B cell (primary cell): Measurements from ENCODE around the gene PTPN11. TPM values are rescaled to one million over a fixed set of nuclear protein-coding genes. Genes with fewer than 3 reads are reported as not detected.
A peak's percentile ranks its signal among the peaks of the same experiment; 100 is the strongest.
"Not testable (repeated sequence)": the region's sequence is repeated elsewhere in the genome, so short reads cannot be mapped to it uniquely, and the experiment has no call there.

ENCODE experiments used
- ATAC-seq: fragments of 200-7000 bp; cut with Tn5 transposase; one replicate; pipeline ENCODE4 v1.10.0; 2021; ENCODE audit warnings: low read depth, mild to moderate bottlenecking, moderate number of reproducible peaks, moderate library complexity
- CTCF ChIA-PET: fragments of 350-600 bp; sonication (Branson Sonifier 250); formaldehyde crosslinking; loops from one replicate; lab custom pipeline; 2021; ENCODE audit warnings: antibody characterized with exemption, inconsistent platforms; lab: Charles Lee
- POLR2A ChIA-PET: fragments of 350-600 bp; sonication (Branson Sonifier 250); formaldehyde crosslinking; loops from one replicate; lab custom pipeline; 2021; ENCODE audit warnings: antibody characterized with exemption; lab: Charles Lee
- DNase-seq: peaks from one replicate; pipeline ENCODE4 v3.0.0; 2013
- H2AFZ ChIP-seq: 2 replicates; pipeline ENCODE4 v1.6.1; 2012; ENCODE audit warnings: mild to moderate bottlenecking, low read depth, low read length; ENCODE audit not compliant: insufficient read depth, poor library complexity, severe bottlenecking
- H3K27ac ChIP-seq, 2 donors: 1 replicate in 1 of 2; 2 replicates in 1 of 2; pipeline ENCODE4 v1.5.1; 2012 to 2013; ENCODE audit warnings: low read length in 2 of 2, mild to moderate bottlenecking in 2 of 2, moderate library complexity in 1 of 2
- H3K27me3 ChIP-seq, 4 experiments: fragments of 200-600 bp in 1 of 4; sonication (generic) in 1 of 4; replicated peaks in 1 of 4; 1 replicate in 2 of 4; 2 replicates in 2 of 4; pipeline versions ENCODE4 v1.6.1 to v1.7.0; 2013 to 2016; ENCODE audit warnings: low read length in 3 of 4, mild to moderate bottlenecking in 2 of 4, mixed read lengths in 1 of 4, moderate library complexity in 1 of 4; ENCODE audit not compliant: insufficient read depth in 4 of 4, control insufficient read depth in 3 of 4; ENCODE audit errors: control extremely low read depth in 1 of 4
- H3K36me3 ChIP-seq, 2 experiments: replicated peaks in 1 of 2; 1 replicate in 1 of 2; 2 replicates in 1 of 2; pipeline versions ENCODE4 v1.6.1 to v1.7.1; 2013; ENCODE audit warnings: low read length in 1 of 2; ENCODE audit not compliant: insufficient read depth in 2 of 2, control insufficient read depth in 1 of 2; ENCODE audit errors: control extremely low read depth in 1 of 2, extremely low read depth in 1 of 2
- H3K4me1 ChIP-seq, 2 donors: fragments of 200-600 bp in 1 of 2; sonication (generic) in 1 of 2; 1 replicate in 1 of 2; 2 replicates in 1 of 2; pipeline versions ENCODE4 v1.5.1 to v1.6.1; 2013 to 2017; ENCODE audit warnings: low read length in 2 of 2; ENCODE audit not compliant: control insufficient read depth in 2 of 2, insufficient read depth in 2 of 2
- H3K4me2 ChIP-seq: replicated peaks from 2 replicates; pipeline ENCODE3; 2012; ENCODE audit warnings: mild to moderate bottlenecking, low read depth, low read length; ENCODE audit not compliant: poor library complexity, severe bottlenecking
- H3K4me3 ChIP-seq, 5 experiments: fragments of 200-600 bp in 1 of 5; sonication (generic) in 1 of 5; 1 replicate in 3 of 5; 2 replicates in 2 of 5; pipeline versions ENCODE4 v1.5.1 to v1.7.0; 2011 to 2016; ENCODE audit warnings: low read length in 4 of 5, mild to moderate bottlenecking in 4 of 5, low read depth in 2 of 5, control low read depth in 1 of 5, moderate library complexity in 1 of 5; ENCODE audit not compliant: insufficient read depth in 1 of 5; ENCODE audit errors: control extremely low read depth in 1 of 5, extremely low read depth in 1 of 5
- H3K79me2 ChIP-seq: fragments of 200-600 bp; sonication (generic); one replicate; pipeline ENCODE4 v1.6.0; 2016; ENCODE audit warnings: low read length; ENCODE audit not compliant: control insufficient read depth, insufficient read depth
- H3K9ac ChIP-seq: fragments of 200-600 bp; sonication (generic); 2 replicates; pipeline ENCODE4 v1.6.1; 2017; ENCODE audit warnings: mild to moderate bottlenecking, low read length, moderate library complexity
- H3K9me3 ChIP-seq, 3 donors: one replicate each; pipeline versions ENCODE4 v1.6.1 to v1.7.1; 2013; ENCODE audit warnings: low read length in 2 of 3; ENCODE audit not compliant: control insufficient read depth in 2 of 3, insufficient read depth in 1 of 3; ENCODE audit errors: control extremely low read depth in 1 of 3
- H4K20me1 ChIP-seq: 2 replicates; pipeline ENCODE4 v1.6.0; 2012; ENCODE audit warnings: mild to moderate bottlenecking, low read length; ENCODE audit not compliant: insufficient read depth, control insufficient read depth, poor library complexity, severe bottlenecking
- H3K27ac Mint-ChIP-seq: one replicate; pipeline ENCODE4 v1.8.0; 2021; ENCODE audit warnings: mixed read lengths
- H3K27me3 Mint-ChIP-seq: one replicate; pipeline ENCODE4 v1.8.0; 2021; ENCODE audit warnings: mixed read lengths
- H3K4me1 Mint-ChIP-seq: one replicate; pipeline ENCODE4 v1.8.0; 2021; ENCODE audit warnings: mixed read lengths
- H3K4me3 Mint-ChIP-seq: one replicate; pipeline ENCODE4 v1.8.0; 2021; ENCODE audit warnings: mixed read lengths
- H3K9me3 Mint-ChIP-seq: one replicate; pipeline ENCODE4 v1.8.0; 2022; ENCODE audit warnings: mixed read lengths; ENCODE audit not compliant: insufficient read depth
- EZH2 ChIP-seq: IDR thresholded peaks from 2 replicates; pipeline ENCODE4 v1.6.1; 2012; ENCODE audit warnings: borderline replicate concordance, low read depth, mild to moderate bottlenecking, moderate library complexity, low read length; ENCODE audit not compliant: insufficient read depth, poor library complexity, severe bottlenecking
- WGBS: methylation state at CpG from one replicate; pipeline ENCODE4 v1.1.5; 2013; ENCODE audit warnings: missing lambda C conversion rate; ENCODE audit not compliant: insufficient coverage; 5-methylcytosine and 5-hydroxymethylcytosine counted together
- intact Hi-C: fragments of 100-400 bp; cut with micrococcal nuclease; formaldehyde crosslinking; loops from one replicate; pipeline ENCODE4 v1.10.0; 2022
- polyA plus RNA-seq: library from polyadenylated mRNA; depleted of rRNA; stranded (reverse); fragments of >200 nt; gene quantifications from 2 replicates; pipeline ENCODE4 v1.2.3, GENCODE V29; 2012
- total RNA-seq, 2 donors: library from RNA; stranded (reverse); fragments of 120-200 nt in 1 of 2; gene quantifications; 1 replicate in 1 of 2; 2 replicates in 1 of 2; pipeline versions ENCODE4 v1.2.3 to v1.2.4, GENCODE V29; 2013 to 2022

PTPN11 gene
- total and polyA plus RNA-seq, 2 donors (not counting 1 experiment from before 2014, with no cell fraction given), result 7.8 to 53.1 TPM

DNA sequence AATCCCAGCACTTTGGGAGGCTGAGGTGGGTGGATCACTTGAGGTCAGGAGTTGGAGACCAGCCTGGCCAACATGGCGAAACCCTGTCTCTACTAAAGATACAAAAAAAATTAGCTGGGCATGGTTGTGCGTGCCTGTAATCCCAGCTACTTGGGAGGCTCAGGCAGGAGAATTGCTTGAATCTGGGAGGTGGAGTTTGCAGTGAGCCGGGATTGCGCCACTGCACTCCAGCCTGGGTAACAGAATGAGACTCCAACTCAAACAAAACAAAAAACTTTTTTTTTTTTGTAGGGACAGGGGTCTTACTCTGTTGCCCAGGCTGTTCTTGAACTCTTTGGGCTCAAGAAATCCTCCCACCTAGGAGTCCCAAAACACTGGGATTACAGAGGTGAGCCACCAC, 3.3 kb upstream of the PTPN11 start:
- no CpG with 5 or more reads among the region's 4 CpGs for WGBS
- H3K9me3 Mint-ChIP-seq, DNase-seq, H3K4me3 ChIP-seq, H3K27ac Mint-ChIP-seq, H3K4me2 ChIP-seq, ATAC-seq, H3K27ac ChIP-seq, H3K9ac ChIP-seq, H3K9me3 ChIP-seq, H3K4me3 Mint-ChIP-seq, H3K36me3 ChIP-seq, H3K27me3 Mint-ChIP-seq, H4K20me1 ChIP-seq, H2AFZ ChIP-seq, H3K27me3 ChIP-seq, POLR2A ChIA-PET: not testable (repeated sequence)
- Histone ChIP-seq H3K4me1 (peaks cover 12 to 18% of the 10 kb centered on the region in 2 donors), H3K79me2 (peaks cover 27% of the 10 kb centered on the region)
- intact Hi-C loops, result loop anchor here (5.0 to 10.0 kb wide), 2 partner anchors 573 to 731 kb away; partner anchors contain the start of genes ACAD10, BRAP and MAPKAPK5
- H3K4me1 Mint-ChIP-seq, result peaks cover 16% of the 10 kb centered on the region
- CTCF ChIA-PET, result interaction anchor here (0.6 kb wide), 1 partner anchor 190 kb away, joined by 3 read pairs; no protein-coding TSS in a partner anchor

DNA sequence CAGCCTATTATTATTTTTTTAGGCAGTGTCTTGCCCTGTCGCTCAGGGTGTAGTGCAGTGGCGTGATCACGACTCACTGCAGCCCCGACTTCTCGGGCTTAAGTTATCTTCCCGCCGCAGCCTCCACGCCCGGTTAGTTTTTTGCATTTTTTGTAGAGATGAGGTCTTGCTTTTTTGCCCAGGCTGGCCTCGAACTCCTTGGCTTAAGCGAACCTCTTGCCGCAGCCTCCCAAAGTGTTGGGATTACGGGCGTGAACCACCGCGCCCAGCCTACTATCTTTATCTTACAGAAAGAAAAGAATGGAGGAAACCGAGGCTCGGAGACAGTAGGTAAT, 507 bp upstream of the PTPN11 start:
- peaks cover 54% of the 10 kb centered on the region for H3K79me2 ChIP-seq
- H4K20me1 ChIP-seq, result peaks cover 17% of the 10 kb centered on the region
- Mint-ChIP-seq H3K9me3 (no peaks in the 10 kb centered on the region), H3K4me1 (peaks cover 32% of the 10 kb centered on the region), H3K27ac (peak overlapping the region; percentile 95), H3K4me3 (peak overlapping the region; percentile 97), H3K27me3 (no peaks in the 10 kb centered on the region)
- POLR2A ChIA-PET, result interaction anchor here (0.8 kb wide), 1 partner anchor 8 kb away, joined by 3 read pairs; no protein-coding TSS in a partner anchor
- 2% methylated on average over 9 of the region's 18 CpGs for WGBS
- ATAC-seq (no peak), DNase-seq (no peak)
- peak overlapping the region; percentile 94 for H2AFZ ChIP-seq
- no peaks in the 10 kb centered on the region for H3K27me3 ChIP-seq
- intact Hi-C loops, result loop anchor here (1.0 to 10.0 kb wide), 5 partner anchors 9 to 733 kb away; partner anchors contain the start of genes ACAD10, BRAP, HECTD4 and MAPKAPK5
- CTCF ChIA-PET, result interaction anchor here (0.6 to 0.9 kb wide), 2 partner anchors 31 to 220 kb away, joined by 3 to 4 read pairs; no protein-coding TSS in a partner anchor
- peak overlapping the region; percentile 93 for H3K4me2 ChIP-seq
- peaks cover 0 to 8% of the 10 kb centered on the region in 2 experiments for H3K36me3 ChIP-seq
- no peak for TF ChIP-seq EZH2
- peak overlapping the region; percentile 77 to 97 (median 95) for H3K4me3 ChIP-seq
- peaks cover 13 to 18% of the 10 kb centered on the region in 2 donors for H3K4me1 ChIP-seq
- peak overlapping the region; percentile 93 for H3K9ac ChIP-seq
- peak overlapping the region; percentile 86 to 89 for H3K27ac ChIP-seq
- H3K9me3 ChIP-seq, result no peaks in the 10 kb centered on the region
